ENCODE data around the gene KDM4C.

Gene KDM4C

DNA sequence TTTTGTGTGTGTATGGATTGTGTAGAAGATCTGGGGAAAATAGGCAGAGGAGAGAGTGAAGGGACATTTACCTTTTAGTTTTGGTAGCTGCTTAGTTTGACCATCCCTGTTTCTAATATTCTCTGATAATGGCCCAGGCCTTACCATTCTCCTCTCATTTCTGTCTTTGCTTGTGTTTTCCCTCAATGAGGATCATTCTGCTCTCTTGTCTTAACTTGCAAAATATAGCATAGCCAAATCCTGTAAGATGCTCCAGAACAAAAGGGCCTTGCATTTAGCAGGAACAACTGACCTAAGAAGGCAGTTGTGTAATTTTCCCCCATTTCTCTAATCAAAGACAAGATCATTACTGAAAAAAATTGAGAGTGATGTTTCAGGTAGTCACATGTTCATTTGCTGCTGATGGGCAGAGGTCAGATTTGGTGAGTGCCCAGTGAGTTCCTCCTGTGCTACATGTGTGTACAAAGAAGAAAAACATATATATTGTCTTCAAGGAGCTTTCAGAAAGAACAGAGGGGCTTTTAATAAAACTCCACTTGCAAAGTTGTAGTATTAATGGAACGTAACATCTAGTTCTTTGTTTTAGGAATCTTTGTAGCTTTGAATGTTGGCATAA, 139.5 kb downstream of the KDM4C start:
- FAIRE-seq (no peak), DNase-seq (ENCODE audit: insufficient read length, low spot score) (no peak)

- FAIRE-seq: no peak
Observed at GRCh38 chr9:6897898-6898302, 140.1 kb downstream of the KDM4C start.

DNA sequence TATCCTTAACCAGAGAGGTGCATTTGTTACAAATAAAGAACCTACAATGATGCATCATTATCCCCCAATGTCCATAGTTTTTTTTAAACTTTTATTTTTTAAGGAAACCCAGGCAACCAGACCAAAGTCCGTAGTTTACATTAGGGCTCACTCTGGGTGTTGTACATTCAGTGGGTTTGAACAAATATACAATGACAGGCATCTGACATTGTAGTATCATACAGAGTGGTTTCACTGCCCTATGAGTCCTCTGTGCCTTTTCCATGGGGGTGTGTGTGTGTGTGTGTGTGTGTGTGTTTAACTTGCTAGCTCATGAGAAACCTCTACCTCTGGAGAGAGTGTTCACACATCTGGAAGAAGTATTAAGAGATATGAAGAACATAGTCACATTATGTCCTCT, 141.5 kb downstream of the KDM4C start:
- FAIRE-seq (no peak), DNase-seq (ENCODE audit: insufficient read length, low spot score) (no peak)

More at GRCh38 chr9:6897898-6898302, 140.1 kb downstream of the KDM4C start:
- no peak for DNase-seq (ENCODE audit: insufficient read length, low spot score)

DNA sequence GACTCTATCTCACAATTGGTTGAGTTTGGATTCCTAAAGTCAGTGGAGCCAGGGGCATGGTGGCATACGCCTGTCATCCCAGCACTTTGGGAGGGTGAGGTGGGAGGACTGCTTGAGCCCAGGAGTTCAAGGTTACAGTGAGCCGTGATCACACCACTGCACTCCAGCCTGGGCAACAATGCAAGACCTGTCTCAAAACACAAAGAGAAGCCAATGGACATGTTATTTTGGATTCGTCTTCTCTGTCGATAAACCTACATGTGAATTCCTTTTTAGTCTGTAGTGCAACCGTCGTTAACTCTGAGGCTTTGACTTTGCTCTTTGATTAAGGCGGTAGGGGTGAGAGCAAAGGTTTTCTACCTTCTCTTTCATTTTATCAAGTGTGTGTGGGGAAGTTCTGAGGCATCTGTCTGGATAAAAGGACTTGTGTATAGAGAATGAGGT, 142.7 kb downstream of the KDM4C start:
- no peak for FAIRE-seq

GRCh38 chr9:6901180-6901579, 143.4 kb downstream of the KDM4C start:
- DNase-seq (ENCODE audit: insufficient read length, low spot score): no peak
- no peak for FAIRE-seq

More for the DNA sequence above, 142.7 kb downstream of the KDM4C start:
- no peak for DNase-seq (ENCODE audit: insufficient read length, low spot score)

DNA sequence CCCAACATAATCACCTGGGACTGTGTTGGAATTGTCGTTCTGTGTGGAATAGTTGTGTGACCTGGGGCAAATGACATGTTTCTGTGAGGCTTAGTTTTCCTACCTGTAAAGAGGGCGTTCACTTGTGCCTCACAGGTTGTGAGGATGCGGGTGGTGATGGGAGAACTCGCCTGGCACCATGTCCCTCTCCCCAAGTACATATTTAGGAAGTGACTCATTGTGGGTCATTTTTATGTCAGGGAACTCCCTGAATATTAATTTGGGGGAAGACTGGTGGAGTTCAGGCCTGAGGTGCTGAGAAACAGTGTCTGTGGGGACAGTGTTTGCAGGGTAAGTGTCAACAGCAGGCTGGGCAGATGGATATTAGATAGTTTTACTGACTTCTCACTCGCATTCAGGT, 144.7 kb downstream of the KDM4C start:
- DNase-seq (ENCODE audit: insufficient read length, low spot score): no peak
- FAIRE-seq: no peak

DNA sequence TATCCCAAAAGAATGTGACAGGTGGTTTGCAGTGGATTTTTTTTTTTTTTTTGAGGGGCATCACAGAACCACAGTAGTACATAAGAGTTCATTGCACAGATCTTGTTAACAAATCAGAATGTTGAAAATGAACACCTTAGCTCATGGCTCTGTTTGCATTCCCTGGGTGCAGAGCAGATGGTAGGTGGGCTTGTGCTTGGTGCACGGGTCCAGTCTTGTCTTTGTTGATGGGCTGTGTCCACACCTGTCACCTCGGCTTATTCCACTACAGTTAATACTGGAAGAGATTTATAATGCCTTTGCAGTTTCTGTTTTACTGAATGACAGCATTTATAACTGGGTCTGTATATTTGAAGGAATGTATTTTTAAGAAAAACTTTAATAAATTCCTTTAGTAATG, 146.6 kb downstream of the KDM4C start:
- FAIRE-seq (no peak), DNase-seq (ENCODE audit: insufficient read length, low spot score) (no peak)

DNA sequence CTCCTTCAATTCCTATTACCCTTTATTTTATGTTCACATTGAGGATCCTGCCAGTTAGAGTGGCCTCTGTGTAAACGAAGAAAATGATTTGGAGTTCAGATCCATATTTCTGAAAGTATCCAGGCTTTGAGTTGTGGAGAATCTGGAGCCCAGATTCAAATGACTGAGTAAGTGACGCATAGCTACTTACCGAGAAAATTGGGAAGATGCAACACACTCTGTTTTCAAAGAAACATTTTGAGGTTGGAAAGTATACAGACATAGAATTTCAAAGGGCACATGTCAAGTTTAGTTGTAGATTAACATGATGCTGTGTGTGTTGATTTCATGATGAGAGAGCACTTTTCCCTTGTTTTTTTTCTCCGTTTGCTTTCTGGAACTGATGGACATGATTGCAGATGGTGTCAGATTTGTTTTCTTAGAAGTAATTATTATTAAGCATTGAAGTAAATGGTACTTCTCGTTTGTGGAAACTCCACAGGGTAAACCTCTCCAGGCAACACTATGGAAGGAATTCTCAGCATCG, 148.1 kb downstream of the KDM4C start:
- FAIRE-seq: no peak
- DNase-seq (ENCODE audit: insufficient read length, low spot score): no peak

- FAIRE-seq: no peak
- DNase-seq (ENCODE audit: insufficient read length, low spot score): no peak
Observed at GRCh38 chr9:6907772-6908381, 150.1 kb downstream of the KDM4C start.

DNA sequence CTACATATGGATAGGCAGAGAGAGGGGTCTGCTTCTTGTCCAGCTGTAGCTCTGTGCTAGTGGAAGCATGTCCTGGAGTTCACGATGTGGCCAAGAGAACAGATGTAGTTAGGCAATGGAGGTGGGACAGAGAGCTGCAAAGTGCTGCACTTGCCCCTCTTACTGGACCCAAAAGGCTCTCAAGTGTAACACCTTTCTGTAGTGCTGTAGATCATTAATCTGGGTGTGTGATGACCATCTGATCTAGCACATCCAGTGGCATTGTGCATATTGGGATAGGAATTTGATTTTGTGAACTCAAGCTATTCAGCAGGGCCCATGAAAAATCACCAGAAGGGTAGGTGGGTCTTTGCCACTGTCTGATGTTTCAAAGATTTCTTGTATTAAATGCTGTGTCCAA, 151.4 kb downstream of the KDM4C start:
- no peak for FAIRE-seq
- DNase-seq (ENCODE audit: insufficient read length, low spot score): no peak

DNA sequence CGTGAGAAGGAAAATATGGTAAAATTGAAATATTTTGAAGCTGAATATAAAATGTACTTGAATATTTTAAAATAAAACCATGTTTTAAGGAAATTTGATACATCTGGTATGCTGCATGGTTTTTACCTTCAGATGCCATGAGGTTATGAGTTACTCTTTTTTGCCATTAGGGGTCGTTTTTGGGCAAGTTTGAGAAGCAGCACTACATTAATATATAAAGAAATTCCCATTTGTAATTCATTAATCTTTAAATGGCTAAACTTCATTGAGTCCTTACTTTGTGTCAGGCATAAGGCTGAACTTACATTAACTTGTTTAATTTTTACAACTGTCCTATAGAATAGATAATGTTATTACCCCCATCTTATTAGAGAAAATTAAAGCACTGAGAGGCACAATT, 152.3 kb downstream of the KDM4C start:
- no peak for DNase-seq (ENCODE audit: insufficient read length, low spot score)
- FAIRE-seq: no peak

DNA sequence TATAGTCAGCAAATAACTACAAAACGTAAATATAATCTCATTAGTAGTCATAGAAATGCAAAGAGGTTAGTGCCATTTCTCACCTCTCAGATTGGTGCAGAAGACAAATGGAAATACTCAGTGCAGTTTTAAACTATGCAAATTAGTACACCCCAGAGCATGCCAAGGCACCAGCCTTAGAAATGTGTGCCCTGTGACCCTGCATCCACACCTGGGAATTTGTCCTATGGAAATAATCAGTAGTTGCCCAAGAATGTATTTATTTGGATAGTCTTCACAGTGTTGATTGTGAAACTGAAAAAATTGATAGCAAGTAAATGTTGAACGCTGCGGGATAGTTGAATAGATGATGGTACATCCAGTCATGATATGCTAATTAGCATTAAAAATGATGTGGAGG, 152.7 kb downstream of the KDM4C start:
- FAIRE-seq: no peak
- no peak for DNase-seq (ENCODE audit: insufficient read length, low spot score)

DNA sequence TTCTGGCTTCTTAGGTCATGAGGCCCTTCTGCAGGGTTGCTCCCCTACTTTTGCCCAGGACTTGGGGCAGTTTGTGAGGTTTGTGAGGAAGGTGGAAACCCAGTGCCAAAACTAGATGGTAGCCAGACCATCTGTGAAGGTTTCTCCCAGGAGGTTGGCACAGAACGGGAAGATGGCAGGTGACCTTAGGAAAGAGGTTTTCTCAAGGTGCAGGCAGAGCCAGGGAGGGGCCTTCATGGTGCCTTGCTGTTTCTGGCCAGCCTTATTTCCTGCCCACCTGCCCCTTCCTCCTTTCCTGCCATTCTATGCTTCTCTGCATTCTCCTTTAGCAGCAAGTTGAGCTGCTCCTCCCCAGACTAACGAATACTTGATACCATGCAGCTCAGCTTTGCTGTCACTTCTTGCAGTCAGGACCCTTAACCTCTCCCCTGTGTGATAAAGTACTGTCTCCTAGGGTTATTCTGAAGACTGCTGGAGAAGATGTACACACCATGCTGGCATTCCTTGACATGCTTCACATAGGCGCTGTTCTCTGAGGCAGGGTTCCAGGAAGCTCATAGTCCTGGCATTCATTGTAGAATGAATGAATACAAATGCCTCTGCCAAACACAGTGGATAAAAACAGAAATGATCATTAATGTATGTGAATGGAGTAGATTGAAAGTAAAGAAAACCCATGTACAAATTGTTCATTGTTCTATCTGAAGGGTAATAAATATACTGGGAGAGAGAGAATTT, 154.3 kb downstream of the KDM4C start:
- no peak for DNase-seq (ENCODE audit: insufficient read length, low spot score)
- no peak for FAIRE-seq

GRCh38 chr9:6915635-6916034, 157.9 kb downstream of the KDM4C start:
- DNase-seq (ENCODE audit: insufficient read length, low spot score): no peak
- FAIRE-seq: no peak

GRCh38 chr9:6917162-6917561, 159.4 kb downstream of the KDM4C start:
- no peak for FAIRE-seq

DNA sequence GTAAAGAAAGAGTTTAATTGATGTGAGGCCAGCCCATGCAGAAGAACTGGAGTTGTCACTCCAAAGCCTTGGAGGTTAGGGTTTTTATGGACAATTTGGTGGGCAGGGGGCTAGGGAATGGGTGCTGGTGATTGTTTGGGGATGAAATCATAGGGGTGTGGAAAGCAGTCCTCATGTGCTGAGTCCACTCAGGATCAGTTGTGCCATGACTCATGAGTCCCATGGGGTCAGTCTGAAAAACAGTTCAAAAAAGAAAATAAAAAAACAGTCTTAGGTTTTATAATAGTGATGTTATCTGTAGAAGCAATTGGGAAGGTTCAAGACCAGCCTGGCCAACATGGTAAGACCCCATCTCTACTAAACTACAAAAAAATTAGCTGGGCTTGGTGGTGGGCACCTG, 162.3 kb downstream of the KDM4C start:
- DNase-seq (ENCODE audit: insufficient read length, low spot score): no peak
- FAIRE-seq: no peak

More at GRCh38 chr9:6917162-6917561, 159.4 kb downstream of the KDM4C start:
- no peak for DNase-seq (ENCODE audit: insufficient read length, low spot score)

DNA sequence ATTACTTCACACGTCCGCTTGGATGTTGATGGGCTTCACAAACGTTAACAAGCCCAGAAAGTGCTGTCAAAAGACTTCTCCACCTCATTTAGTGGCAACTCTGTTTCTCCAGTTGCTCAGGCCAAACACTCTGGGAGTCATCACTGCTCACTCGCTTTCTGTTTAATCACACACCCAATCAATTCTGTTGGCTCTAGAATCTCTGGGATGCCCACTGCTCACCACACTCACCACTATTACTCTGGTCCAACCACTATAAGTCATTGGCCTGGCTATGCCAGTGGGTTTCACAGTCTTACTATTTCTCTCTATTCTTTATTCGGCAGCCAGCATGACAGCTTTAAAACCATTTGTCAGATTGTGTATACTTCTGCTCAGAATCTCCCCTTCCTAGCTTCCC, 163.5 kb downstream of the KDM4C start:
- DNase-seq (ENCODE audit: insufficient read length, low spot score): no peak
- no peak for FAIRE-seq

- FAIRE-seq: no peak
Observed at GRCh38 chr9:6922124-6922676, 164.4 kb downstream of the KDM4C start.

GRCh38 chr9:6922680-6923079, 164.9 kb downstream of the KDM4C start:
- FAIRE-seq: no peak
- DNase-seq (ENCODE audit: insufficient read length, low spot score): no peak

More at GRCh38 chr9:6922124-6922676, 164.4 kb downstream of the KDM4C start:
- DNase-seq (ENCODE audit: insufficient read length, low spot score): no peak

DNA sequence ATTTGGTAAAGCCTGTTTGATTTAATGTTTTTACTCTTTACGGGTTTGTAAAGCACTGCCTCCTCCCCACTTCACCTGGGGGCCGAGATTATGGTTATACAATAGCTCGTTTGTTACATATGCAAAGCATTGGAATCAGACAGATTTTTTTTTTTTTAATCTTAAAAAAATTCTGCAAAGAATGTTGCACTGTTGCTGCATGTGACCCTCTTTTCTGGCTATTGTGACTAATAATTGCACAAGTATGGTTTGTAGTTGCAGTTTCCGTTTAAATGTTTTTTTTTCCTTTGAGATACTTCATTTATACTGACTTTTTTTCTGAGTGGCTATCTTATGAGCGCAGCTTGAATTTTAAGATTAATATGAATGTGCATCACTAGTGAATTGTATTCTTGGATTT, 165.3 kb downstream of the KDM4C start:
- FAIRE-seq: no peak
- DNase-seq (ENCODE audit: insufficient read length, low spot score): no peak

DNA sequence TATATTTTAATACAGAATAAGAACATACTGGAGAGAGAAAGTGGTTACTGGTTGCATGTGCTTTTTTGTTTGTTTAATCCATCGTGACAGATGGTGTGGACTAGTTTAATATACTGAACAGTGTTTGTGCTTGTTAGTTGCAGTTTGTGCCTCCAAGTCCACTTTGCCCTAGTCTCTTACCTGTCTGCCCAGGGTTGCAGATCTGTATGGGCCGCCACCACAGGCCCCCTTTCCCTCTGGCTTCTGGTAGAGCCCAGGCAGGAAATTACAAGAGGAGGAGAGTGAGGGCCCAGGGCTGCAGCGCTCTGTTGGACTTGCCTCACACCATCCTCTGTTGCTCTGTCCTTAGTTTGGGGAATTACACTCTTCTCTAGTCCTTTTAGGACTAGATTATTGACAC, 166.4 kb downstream of the KDM4C start:
- no peak for FAIRE-seq
- DNase-seq (ENCODE audit: insufficient read length, low spot score): no peak
